GM04504 (cell line): Measurements from ENCODE around the gene WNT2.
"Not testable (repeated sequence)": the region's sequence is repeated elsewhere in the genome, so short reads cannot be mapped to it uniquely, and the experiment has no call there.

Experiments
- DNase-seq: peaks from one replicate; pipeline ENCODE4 v3.0.0-alpha.2; 2012; ENCODE audit warnings: low read depth

WNT2 gene

DNA sequence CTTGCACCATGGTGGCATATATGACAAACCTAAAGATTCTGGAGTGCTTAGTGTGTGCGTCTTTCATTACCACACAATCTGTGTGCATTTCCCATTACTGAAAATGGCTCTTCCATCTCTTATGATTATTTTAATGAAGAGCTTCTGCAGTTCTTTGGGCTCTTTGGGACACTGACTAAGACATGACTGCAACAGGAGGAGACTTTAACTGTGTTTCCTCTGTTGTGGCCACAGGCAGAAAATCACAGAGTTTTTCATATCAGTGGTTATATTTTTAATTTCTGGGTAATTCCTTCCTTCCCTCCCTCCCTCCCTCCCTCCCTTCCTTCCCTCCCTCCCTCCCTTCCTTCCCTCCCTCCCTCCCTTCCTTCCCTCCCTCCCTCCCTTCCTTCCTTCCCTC lies 58.1 kb downstream of the WNT2 start:
- DNase-seq, result no peak

- DNase-seq, result no peak
Measured at GRCh38 chr7:117262546-117262945, 60.3 kb downstream of the WNT2 start.

DNA sequence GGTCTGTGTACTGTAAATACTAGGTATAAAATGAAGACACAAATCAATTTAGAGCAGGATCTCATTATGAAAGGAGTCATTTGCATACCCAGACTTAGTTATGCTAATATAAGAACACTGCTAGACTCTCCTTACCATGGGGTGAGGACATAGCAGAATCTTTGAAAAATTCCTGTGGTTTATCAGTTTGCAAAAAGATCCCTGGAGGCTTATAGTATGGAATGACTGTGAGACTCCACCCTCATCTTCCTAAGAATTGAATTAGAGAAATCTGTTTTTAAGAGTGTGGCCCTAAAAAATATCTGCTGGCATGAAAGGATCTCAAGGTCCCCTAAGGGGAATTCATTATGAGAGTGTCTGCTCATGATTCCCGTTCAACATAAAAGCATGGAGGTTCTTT lies 63.2 kb downstream of the WNT2 start:
- DNase-seq, result peak; percentile 41

DNA sequence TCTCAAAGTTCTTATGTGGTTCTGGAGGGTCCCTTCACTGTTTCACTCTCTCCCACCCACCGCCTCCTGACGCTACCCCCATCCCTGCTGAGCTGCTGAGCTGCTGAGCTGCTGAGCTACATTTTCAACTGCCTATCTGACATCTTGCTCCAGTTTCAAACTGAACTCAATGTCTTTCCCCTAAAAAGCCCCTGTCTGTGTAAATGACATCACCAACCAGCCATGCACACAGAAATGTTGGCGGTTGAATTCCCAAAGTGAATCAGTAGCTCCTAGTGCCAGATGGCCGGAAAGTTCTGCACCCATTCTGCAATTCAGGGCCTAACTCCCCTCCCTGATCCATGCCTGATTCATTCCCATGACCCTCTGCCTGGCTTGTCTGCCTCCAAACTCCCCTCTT lies 71.2 kb downstream of the WNT2 start:
- peak; percentile 69 for DNase-seq

- DNase-seq, result peak; percentile 33
Measured at GRCh38 chr7:117250801-117251200, 72.1 kb downstream of the WNT2 start.

DNA sequence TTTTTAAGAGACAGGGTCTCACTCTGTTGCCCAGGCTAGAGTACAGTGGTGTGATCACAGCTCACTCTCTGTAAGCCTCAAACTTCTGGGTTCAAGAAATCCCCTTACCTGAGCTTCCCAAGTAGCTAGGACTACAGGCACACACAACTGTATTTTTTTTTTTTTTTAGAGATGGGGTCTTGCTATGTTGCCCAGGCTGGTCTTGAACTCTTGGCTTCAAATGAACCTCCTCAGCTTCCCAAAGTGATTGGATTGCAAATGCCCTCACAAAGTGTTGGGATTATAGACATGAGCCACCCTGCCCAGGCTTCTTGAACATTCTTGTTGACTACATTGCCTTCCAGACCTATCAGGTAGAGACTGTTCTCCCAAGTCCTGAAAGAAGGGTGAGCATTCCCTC lies 72.6 kb downstream of the WNT2 start:
- no peak for DNase-seq

GRCh38 chr7:117249696-117250095 lies 73.2 kb downstream of the WNT2 start:
- DNase-seq, result no peak

DNA sequence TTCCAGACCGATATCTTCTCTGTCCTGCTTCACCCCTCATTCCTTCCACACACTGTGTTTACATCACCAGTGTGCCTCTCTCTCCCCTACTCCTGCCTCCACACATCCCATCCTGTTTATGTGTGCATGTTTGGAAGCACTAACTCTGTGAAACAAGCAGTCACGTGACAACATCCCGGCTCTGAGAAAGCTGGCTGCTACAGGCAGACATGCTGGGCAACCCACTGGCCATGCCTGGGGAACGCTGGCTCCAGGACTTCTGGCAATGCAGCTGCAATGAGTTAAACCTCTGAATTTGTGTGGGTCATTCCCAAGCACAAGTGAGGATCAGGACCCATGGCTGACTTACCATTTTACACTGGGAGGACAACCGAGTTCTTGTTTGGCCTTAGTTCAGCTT lies 74.0 kb downstream of the WNT2 start:
- DNase-seq, result no peak

DNA sequence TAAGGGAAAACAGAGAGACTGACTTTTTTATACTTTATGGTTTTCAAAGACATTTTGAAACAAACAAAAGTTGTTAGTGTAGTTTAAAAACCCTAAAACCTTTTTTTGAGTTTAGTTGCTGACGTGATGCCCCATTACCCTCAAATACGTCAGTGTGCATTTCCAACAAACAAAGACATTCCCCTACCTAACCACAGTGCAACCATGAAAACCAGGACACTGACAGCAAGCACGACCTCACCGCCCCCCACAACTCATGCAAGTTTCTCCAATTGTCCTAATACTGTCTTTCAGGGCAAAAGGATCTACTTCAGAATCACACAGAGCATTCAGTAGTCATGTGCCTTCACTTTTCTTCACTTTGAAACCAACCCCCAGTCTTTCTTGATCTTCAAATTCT lies 75.0 kb downstream of the WNT2 start:
- no peak for DNase-seq

GRCh38 chr7:117245703-117246102 lies 77.2 kb downstream of the WNT2 start:
- DNase-seq, result not testable (repeated sequence)

DNA sequence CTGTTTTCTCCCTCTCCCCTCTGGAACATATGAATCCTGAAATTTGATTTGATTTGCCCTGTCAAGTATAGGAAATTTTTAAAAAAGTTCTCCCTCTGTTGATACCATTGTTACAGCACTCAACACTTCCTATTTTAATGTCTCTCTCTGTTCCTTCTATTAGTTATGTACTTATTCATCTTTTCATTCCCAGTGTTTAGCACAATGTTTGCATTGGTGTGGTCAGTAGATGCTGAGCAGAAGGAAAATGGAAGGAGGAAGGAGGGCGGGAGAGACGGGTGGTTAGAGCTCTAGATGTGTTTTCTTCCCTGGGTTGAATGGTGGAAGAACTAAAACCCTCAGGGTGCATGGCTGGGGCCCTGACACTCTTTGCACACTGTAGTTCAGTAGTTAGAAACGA lies 79.5 kb downstream of the WNT2 start:
- DNase-seq, result no peak

DNA sequence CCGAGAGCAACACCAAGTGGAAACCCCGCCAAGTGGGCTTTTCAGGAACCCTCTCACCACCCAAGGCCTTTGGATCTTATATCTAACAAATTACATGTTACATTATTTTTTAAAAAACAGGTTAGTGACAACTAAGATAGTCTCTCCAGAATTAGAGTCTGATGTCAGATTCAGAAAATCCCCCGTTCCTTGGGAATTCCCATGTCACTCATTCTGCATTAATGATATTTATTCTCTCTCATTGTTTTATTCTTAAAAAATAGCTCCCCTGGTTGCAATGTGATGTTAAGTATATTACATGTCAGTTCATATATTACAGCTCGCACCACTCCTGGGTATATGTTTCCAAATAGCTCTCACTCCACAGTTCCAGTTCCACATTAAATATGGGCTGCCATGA lies 81.8 kb downstream of the WNT2 start:
- DNase-seq, result no peak

DNA sequence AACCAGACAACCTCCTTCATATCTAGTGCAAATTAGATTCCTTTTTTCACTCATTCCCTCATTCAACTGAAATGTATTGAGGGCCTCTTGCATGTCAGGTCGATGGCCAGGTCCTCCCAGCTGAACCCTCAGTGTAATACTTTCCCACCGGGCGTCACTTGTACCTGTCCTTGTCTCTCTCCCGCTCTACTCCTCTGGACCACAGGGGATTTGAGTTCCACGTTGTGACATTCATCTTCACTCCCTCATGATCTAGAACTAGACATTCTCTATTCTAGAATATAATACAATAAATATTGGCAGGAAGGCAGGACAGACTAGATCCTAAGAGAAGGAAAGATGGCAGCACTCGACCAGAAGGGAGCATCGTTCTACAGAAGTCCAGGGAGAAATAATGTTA lies 83.9 kb downstream of the WNT2 start:
- no peak for DNase-seq

DNA sequence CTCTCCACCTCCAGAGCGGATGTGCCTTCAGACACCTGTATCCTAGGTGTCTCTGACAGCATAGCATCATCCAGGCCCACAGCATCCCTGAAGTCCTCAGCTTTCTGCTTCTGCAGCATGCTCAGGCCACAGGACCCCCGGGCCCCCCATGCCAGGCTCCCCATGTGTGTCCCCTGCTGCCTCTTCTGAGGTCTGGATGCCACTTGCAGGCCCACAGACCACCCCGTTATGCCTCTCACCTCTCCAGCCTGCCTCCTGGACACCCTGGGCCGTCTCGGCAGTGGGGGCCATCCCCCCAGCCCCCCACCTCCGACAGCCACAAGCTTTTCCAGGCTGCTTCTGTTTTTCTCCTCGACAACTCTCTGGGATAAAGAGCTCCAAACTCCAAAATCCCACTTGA lies 84.4 kb downstream of the WNT2 start:
- DNase-seq, result no peak

GRCh38 chr7:117237646-117238045 lies 85.2 kb downstream of the WNT2 start:
- no peak for DNase-seq

DNA sequence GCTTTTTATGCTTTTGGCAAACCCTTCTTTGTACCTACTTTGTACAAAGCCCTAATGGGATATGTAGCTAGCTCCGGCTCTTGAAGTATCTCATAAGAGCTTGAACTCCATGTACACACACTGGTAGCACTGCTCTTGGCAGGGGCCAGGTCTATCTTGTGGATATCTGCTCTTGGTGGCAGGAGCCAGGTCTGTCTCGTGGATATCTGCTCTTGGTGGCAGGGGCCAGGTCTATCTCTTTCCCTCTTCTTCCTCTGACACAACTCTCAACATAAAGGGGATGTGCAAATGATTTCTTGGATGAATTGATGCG lies 91.9 kb downstream of the WNT2 start:
- DNase-seq, result no peak

- peak; percentile 58 for DNase-seq
Measured at GRCh38 chr7:117230276-117231046, 92.4 kb downstream of the WNT2 start.

- DNase-seq, result no peak
Measured at GRCh38 chr7:117229350-117229749, 93.5 kb downstream of the WNT2 start.

DNA sequence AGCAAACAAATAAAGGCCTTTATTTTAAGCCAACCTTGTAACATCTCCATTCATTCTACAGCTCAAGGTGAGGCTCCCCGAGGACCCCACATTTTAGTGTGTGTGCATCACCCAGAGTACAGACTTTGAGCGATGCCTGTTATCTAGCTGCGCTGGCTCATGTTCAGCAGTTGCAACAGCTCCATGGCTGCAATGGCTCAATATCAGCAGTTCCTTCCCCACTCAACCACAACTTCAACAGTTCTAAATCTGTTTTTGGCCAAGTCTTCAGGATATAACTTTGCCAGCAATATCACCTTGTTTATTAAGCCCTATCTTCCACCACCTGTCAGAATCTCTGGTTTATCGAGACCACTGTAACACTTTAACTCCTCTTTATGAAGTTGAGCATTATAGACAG lies 95.8 kb downstream of the WNT2 start:
- DNase-seq, result no peak

GRCh38 chr7:117225536-117225935 lies 97.3 kb downstream of the WNT2 start:
- DNase-seq, result no peak
